SIG-M5 (cell line): Measurements from ENCODE around the gene STRN.
"Not testable (repeated sequence)": the region's sequence is repeated elsewhere in the genome, so short reads cannot be mapped to it uniquely, and the experiment has no call there.

Experiments
- DNase-seq: peaks from one replicate; lab custom pipeline; 2025; lab: John Stamatoyannopoulos, UW

STRN gene

DNA sequence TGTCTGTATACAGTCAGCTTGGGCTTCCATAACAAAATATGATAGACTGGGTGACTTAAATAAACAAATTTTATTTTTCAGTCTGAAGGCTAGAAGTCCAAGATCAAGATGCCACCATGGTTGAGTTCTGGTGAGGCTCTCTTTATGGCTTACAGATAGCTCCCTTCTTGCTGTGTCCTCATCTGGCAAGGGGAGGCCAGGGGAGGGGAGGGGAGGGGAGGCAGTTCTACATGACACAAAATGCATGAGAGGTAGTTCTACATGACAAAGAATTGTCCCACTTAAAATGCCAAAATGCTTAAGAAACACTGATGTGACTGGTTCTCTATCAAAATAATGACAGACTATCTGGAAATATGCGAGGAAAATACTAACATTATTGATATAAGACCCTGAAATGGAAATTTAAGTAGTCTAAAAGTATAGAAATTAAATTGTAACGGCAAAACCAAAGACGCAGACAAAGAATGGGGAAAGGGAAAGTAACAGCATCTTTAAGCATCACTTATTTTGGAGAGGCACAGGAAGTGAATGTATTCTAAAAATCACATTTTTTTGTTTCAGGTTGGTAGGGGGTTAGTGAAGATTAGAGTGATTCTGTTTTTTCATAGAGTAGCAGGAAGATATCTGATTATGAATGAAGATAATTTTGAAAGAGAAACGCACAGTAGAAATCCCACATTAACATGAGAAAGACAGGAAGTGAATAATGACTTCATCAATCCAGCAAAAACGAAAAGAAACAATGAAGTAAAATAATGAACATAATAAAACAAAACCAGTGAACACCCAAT lies 131.4 kb downstream of the STRN start:
- no peak for DNase-seq

DNA sequence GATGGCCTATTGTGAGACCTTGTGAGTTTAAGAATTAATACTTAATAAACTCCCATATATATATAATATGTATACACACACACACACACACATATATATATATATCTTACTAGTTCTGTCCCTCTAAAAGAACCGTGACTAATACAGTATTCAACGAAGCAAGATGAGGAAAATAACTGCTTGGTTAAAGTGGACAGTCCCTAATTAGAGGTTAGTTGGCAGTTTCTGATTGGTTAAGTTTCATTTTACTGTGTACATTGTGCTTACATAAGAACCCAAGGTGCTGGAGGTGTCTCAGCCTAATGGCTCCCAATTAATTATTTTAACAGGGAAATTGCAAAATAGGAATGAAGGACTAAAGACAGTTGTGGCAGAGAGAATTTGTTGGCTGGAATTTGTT lies 132.1 kb downstream of the STRN start:
- no peak for DNase-seq

DNA sequence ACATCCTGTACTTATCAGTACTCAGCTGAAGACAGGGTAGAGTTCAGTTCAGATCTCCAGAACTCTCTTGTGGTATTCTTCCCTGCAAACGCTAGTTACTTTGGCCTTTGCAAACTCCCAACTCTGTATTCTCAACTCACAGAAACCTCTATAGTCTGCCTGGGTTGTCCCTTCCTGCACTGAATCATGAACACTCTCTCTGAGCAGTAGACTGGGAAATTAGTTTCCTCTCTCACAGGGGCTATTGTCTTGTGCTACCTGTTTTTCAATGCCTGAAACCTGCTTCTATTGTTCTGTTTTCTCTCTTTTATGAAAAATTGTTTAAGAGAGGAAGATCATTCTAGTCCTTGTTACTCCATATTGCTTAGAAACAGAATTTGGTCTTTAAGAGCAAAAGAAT lies 135.2 kb downstream of the STRN start:
- DNase-seq: no peak

DNA sequence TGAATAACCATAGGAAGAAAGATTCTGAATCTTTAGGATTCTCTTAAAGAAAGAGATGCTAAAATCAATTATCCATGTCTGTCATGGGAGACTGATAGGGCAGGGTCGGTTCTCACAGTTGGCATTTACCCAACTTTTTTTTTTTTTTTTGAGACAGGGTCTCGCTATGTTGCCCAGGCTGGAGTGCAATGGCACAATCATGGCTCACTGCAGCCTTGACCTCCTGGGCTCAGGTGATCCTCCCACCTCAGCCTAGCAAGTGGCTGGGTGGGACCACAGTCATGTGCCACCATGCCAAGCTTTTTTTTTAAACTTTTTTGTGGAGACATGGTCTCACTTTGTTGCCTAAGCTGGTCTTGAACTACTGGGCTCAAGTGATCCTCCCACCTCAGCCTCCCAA lies 141.7 kb downstream of the STRN start:
- DNase-seq: not testable (repeated sequence)

DNA sequence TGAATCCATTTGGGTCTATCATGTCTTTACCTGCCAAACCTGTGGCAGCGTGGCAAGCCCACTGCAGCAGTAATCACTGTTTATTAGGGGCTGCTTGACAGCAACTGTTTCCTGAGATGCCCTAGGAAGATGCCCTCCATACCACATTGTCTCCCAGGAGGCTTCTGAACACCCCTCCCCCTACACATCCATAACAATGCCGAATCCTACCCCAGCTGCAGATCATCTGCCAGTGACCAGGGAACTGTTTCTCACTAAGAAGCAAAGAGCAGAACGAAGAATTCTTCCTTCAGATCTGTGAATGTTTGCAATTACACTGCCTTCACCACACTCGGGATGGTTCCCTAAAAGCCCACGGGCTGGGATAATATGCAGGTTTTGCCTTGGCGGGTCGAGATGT lies 142.1 kb downstream of the STRN start:
- DNase-seq: no peak

DNA sequence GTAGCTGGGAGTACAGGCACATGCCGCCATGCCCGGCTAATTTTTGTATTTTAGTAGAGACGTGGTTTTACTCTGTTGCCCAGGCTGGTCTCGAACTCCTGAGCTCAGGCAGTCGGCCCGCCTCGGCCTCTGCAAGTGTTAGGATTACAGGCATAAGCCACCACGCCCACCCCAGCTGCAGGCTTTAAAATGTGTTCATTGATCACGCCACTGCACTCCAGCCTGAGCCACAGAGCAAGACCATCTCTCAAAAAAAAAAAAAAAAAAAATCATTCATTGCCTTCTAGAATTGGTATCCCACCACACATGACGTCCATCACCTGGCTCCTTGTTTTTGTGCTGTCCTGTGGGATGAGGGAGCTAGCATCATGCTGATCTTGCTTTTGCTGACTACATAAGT lies 142.5 kb downstream of the STRN start:
- no peak for DNase-seq

DNA sequence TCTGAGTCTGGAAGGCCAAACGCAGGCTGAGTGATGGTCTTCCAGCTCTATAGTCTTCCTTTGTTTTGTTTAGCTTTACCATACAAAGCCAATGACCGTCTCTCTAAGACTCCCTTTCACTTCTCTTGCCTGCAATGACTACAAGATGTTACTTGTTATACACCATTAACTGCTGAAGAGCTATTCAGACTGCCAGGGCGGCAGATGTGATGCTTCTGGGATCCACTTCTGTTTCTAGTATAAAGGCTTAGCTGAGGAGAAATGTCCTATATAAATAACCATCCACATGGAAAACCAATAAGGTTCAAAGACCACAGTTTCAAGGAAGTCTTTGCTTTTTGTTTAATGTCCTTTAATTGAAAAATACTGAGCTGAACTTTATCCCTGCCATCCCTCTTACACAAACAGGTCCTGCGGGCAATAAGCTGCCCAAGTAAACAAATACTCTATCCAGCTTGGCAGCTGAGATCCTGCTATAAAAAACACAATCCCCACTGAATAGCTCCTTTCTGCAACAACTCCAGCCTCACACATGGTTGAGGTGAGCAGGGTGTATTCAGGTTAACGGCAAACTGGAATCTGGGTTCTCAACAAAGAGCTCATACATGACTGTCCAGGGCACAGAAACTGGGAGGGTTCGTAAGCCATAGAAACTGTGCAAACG lies 145.3 kb downstream of the STRN start:
- no peak for DNase-seq

DNA sequence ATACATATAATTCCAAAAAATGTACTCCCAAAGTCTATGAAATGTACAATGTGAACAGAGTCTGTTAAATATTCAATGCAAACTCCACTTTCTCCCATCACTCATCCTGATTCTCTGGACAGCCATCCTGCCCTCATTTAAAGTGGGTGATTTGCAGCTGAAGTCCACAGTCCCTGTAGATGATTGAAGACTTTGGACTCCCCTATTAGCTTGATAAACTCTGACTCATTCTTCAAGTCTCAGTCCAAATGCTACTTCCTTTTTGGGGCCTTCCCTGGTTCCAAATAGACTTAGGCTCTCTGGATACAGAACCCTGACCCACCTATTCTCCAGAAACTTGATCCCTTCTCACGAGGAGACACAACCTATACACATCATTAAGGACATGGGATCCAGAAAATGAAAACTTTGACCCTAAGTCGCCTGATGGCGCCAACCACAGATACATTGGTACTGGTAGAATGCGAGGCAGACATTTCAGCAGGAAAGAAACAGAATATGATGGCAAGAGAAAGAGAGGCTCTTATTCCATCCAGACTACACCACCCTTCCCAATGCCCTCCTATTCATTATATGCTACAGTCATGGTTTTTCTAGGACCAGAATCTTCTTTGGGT lies 147.1 kb downstream of the STRN start:
- no peak for DNase-seq

DNA sequence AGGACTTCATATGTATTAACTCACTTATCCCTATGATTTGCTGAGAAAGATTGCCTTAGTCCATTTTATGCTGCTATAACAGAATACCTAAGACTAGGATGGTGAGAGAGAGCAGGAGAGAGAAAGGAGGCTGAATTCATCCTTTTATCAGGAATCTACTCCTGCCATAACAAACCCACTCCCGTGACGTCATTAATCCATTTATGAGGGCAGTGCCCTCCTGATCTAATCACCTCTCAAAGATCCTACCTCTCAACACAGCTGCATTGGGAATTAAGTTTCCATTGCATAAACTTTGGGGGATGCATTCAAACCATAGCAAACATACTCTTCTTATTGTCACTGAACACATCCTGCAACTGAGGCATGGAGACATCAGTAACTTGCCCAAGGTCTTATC lies 147.8 kb downstream of the STRN start:
- DNase-seq: no peak

DNA sequence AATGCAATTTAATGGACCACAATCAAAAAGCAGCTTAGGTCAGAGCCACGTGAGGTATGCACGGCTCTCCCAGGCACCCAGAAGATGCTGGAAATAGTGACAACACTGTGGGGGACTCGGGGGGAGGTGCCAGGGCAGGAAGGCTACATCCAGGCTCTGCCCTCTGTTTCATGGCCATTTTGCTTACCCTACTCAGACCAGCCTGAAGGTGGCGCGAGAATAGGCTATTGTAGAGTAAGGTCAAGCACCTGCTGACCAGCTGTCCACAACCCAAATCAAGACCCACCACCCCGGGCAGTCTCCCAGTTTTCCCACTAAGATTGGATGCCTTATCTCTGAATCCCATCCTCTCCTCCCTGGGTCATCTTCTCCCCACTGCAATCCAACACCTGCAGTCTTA lies 154.1 kb downstream of the STRN start:
- DNase-seq: no peak

DNA sequence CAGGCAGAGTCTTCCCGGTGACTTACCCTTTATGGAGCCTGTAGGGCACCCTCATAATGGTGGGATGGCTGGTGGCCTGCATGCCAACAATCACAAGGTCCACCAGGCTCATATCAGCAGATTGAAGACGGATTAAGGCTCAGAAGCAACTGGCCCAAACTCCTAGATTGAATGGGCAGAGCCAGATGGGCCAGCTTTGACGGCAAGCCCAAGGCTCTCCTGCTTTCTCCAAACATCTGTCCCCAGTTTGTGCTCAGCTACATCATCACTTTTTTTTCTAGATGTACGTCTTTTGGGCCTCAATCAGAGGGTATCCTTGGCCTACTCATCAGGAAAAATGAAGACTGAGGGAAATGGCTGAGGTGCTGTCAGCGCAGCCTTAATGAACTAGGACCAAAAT lies 155.3 kb downstream of the STRN start:
- no peak for DNase-seq

DNA sequence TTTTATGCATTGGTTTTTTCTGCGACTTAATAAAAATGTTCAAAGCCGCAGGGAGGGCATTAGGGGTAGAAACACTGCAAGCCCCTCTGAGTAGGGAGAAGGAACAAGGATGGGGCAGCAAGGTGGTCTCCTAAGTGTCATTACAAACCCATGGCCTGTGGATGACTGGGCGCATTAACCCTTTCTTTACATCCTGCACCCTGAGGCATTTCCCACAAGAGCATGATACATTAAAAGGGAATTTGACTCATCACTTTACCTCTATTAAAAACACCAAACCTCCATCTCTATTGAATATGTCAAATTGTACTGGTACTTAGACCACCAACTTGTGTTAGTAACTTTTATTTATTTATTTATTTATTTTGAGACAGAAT lies 157.3 kb downstream of the STRN start:
- DNase-seq: no peak

DNA sequence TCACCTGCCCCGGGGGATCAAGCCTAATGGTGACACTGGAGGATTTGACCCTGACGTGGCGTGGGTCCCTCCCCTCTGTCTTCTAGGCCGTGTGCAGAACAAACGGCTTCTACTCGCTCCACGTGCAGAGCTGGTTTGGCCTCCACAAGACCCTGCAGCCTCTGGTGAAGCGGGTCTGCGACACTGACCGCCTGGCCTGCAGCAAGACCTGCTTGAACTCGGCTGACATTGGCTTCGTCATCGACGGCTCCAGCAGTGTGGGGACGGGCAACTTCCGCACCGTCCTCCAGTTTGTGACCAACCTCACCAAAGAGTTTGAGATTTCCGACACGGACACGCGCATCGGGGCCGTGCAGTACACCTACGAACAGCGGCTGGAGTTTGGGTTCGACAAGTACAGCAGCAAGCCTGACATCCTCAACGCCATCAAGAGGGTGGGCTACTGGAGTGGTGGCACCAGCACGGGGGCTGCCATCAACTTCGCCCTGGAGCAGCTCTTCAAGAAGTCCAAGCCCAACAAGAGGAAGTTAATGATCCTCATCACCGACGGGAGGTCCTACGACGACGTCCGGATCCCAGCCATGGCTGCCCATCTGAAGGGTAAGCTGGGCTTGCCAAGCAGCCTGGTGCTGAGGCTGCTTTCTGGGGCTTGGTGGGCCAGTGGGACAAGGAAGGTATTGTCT lies 157.8 kb downstream of the STRN start:
- DNase-seq: no peak

DNA sequence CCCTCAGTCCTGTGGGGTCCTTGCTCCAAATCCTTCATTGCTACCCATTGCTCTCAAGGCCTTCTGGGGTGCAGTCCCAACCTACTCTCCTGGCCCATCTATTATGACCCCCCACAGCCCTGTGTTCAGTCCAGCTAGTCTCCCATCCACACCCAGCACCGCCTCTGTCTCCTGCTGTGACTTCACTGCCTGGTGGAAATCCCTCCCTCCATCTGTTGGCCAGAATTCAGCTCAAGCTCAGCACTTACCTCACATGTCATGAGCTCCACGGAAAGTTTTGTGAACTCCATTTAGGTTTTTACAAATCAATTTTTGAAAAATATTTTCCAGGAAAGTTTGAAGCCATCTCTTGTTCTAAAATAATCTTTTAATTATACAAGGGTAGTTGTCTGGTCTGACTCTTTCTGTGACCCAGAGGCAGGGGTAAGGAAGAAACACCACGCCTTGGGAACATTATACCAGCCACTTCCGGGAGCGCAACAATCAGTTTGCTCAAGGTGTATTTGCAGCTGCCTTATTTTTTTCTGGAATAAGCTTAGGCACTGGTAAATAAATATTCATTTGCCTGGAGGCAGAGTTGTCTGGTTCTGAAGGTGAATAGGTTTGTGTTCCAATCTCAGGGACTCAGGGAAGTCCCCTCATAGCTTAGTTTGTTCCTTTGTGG lies 159.0 kb downstream of the STRN start:
- no peak for DNase-seq

DNA sequence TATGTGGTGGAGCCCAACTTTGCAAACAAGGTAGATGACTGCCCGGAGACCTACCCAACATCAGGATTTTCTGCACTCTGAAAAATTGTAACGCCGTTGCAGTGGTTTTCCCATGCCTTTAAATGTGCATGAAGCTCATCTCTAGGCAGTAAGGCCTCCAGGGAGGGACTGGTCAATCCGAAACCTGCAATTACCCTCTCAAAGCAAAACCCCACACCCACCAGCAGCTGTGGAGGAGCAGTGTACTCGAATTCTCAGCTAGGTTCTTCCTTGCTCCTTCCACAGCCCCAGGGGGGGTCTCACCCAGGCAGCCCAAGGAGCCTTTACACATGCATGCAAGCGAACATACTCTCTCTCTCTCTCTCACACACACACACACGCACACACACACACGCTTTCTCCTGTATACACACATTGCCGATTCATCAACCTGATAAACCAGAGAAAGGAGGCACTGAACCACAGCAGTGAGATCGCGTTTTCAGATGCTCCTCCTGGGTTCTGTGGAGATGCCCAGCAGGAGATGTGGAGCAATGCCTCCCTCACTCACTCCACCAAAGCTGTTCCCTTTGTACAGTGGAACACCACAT lies 160.6 kb downstream of the STRN start:
- DNase-seq: no peak

DNA sequence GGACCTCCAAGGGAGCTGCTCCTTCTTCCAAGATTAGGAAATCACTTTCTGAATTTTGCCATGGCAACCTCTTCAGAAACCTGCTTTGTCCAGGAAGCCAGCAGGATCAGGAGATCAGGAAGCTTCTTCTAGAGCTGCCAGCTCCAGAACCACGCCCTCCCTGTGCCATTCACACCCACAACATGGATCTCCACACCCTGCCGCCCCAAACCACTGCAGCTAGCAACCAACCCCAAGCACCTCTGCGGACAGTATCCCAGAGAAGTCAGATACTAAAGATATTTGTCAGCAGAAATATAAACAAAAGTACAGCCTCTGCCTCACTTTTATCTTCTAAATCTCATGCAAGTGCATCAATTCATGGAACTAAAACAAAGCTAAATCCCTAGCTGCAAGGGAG lies 163.4 kb downstream of the STRN start:
- DNase-seq: no peak

DNA sequence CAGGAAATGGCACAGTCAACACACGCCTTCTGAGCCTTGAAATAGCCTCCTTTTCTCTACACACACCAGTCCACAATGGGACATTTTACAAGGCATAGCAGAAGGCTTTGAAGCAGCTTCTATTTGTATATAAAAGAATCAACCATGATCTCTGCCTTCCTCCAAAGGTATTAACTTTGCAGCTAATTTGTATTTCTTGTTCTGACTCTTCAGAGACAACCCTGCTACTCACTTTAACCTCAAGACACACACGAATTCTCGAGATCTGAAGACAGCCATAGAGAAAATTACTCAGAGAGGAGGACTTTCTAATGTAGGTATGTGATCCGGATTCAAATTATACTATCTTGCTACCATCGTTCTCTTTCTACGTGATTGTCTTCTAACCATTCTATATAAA lies 165.2 kb downstream of the STRN start:
- no peak for DNase-seq

DNA sequence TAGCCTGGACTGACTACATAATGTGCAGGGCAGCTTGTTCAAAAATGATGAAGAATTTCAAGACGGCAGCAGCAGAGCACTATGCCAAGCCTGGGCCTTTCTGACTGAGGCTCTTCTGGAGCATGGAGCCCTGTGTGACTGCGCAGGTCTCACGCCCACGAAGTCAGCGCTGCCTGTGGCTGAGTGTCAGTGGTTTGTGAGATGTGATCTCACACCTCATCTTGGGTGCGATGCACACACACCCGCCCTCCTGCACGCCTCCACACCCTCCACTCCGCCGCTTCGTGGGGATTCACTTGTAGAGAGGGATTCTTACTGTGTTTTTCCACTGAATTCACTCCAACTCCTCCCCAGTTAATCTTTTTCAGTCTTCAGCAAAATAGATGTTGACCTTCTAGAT lies 166.0 kb downstream of the STRN start:
- no peak for DNase-seq

DNA sequence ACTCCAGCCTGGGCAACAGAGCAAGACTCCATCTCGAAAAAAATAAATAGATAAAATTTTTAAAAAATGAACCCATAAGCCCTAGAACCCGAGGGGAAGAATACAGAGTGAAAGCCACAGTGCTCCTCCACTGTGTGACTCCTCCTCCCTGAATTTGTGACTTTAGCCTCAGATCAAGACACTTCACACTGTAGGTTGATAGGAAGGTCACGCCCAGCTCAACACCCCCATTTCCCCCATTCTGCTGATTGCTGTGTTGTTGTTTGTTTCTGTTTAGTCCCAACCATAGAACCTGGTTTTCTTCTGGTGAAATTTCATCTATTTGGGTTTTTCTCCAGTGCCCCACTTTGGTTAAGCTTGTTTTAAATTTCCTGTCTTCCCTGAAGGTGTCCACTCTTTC lies 167.6 kb downstream of the STRN start:
- DNase-seq: no peak

DNA sequence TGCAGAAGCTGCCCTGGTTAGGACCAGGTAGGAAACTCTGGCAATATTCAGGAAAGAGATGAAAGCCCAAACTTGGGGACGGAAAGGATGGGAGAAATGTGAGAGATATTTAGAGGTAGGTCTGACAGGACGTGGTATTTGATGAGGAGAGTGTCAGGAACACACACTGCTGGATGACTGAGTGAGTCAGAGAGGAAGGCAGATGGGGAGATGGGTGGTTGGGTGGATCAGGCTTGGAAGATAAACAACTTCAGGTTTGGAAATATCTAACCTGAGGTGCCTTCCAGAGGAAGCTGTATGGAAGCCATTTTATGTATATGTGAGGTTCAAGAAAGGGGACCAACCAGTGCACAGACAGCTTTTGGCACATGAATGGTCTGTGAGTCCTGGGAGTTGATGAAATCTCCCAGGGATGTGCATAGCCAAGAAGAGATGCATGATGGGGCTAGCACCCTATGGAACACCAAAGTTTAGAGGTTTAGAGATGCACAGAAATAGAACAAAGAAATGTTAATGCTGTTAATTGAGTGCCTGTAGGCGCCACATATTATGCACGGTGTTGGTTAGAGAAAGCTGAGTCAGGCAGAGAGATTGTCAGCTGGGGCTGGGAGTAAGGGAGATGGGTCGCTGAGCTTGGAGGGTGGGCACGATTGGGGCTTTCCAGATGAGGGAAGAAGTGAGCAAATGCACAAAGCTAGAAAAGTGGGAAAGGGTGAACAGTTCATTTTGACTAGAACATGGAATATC lies 168.8 kb downstream of the STRN start:
- DNase-seq: no peak
